ENCODE results near the gene ADGRL3. TPM values are rescaled to one million over a fixed set of nuclear protein-coding genes. Genes with fewer than 3 reads are reported as not detected.
"Not testable (repeated sequence)": the region's sequence is repeated elsewhere in the genome, so short reads cannot be mapped to it uniquely, and the experiment has no call there.

The ADGRL3 gene
- total RNA-seq, 1 experiment from 2014 or later = 1.8 TPM

DNA sequence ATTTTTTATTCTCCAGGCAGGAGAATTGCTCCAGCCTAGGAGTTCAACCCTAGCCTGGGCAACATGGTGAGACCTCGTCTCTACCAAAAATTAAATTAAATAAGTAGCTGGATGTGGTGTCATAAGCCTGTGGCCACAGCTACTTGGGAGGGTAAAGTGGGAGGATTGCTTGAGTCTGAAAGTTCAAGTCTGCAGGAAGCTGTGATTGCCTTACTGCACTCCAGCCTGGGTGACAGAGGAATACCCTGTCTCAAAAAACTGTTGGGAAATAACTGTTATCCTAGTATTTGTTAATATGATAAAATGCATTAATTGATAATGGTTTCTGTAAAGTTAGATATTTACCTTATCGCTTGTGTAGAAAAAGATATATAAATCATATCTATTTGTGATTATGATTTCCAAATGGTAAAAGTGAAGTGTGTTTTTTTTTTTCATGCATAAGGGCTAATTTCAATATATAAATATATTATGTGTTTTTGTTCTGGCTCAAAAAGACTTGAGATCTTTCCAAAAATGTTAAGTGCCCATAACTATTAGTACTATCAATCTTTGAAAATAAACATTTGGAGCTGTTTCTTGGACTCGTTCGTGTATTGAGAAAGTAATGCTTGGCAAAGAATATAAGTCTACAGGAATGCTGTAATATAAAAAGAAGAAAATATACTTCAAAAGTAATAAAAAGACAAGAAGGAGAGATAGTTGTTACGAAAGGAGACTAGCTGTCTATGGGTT lies 396.6 kb downstream of the ADGRL3 start:
- DNase-seq (ENCODE audit: extremely low read depth, low read depth) = no peak

DNA sequence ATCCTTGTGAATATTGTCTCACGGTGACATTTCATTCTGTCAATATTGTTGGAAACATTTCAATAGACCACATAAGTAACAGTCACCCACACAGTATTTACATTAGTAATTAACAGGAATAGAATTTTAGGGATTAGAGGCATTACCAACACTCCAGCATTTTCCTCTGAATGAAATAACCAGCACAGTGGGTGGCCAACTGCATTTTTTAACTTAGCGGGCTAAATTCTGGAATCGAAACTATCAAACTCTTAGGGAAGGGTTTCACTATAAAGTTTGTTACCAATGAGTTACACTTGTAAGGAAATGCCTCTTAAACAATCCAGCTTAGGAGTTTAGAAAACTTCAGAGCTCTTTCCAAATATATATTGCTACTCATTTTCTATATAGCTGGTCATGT lies 403.0 kb downstream of the ADGRL3 start:
- DNase-seq (ENCODE audit: extremely low read depth, low read depth) = no peak

DNA sequence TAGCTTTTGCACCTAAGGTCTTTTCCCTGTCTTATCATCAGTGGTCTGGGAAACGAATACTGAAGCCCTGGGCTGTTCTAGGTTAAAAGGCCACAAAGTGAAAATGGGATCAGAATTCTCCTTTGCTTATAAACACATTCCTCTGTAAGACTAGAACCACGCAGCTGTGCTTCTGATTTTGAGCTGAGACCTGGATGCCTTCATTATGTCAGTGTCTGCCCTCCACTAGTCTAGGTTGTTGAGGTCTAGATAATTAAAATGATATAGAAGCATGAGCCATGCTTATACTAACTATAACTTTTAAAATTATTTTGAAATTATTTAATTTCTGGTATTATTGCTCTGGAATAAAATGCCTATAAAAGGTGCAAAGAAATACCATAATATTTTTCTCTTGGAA lies 403.9 kb downstream of the ADGRL3 start:
- DNase-seq (ENCODE audit: extremely low read depth, low read depth) = no peak

DNA sequence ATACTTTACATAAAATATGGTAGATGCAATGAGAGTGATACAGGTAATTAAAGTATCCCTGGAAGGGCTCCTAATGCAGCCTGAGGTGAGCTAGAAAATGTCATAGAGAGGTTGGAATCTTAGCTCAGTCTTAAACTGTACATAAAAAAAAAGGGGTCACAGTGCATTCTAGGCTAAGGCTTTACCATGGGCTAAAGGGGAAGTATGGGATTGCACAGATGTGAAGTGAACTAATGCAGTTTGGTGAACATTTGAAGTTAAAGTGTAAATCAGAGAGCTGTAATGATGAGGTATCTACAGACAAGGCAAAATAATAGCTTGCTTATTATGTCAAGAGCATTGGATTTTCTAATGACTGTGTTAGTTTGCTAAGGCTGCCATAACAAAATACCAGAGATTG lies 405.9 kb downstream of the ADGRL3 start:
- DNase-seq (ENCODE audit: extremely low read depth, low read depth) = no peak

DNA sequence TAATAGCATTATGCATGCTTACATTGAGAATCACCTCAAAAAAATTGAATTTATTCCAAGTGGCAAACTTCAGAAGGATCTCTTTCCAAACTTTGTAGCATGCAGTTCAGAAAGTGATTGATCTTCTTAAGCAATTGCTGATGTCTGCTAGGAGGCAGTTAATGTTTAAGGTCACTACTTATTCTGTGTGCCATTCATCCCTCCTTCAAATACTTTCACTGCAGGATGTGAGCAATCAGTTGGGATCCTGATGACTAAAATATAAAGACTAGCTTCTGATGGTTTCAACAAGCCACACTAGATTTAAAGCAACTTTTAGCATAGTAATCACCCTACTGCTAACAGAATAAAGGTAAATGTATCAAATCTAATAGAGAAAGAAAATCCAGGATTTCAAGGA lies 414.1 kb downstream of the ADGRL3 start:
- DNase-seq (ENCODE audit: extremely low read depth, low read depth) = no peak

DNA sequence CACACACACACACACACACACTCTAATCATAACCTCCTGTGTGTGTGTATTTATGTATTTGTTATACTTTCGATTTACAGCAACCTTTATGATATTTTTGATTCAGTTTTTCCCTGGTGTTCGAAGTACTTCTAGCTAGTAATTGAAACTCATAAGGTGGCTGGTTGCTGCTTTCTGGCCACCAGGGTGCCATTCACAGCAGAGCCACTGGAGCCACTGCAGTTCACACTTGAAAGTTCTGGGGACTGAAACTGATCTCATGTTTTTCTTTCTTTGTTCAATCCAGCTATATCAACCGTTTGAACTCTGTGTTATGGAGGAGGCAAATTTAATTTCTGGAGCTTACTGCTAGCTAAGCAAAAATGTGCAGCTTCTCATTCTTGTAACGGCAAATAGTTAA lies 419.4 kb downstream of the ADGRL3 start:
- no peak for DNase-seq (ENCODE audit: extremely low read depth, low read depth)

DNA sequence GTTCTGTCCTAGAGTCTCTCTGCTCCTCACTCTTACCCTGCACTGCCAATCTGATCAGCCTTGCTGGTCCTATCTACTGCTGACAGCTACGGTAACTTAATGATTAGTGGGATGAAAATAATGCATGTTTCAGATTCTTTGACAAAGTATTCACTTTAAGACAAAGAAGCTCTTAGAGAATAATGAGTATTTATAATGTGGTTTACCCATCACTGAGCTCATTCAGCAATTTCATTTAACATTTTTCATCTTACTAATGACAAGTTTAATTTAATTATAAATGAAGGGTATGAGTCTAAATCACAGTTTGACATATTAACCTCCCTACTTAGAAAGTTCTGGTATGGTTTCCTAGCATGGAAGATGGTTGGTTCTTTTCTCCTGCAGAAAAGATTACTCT lies 428.2 kb downstream of the ADGRL3 start:
- no peak for DNase-seq (ENCODE audit: extremely low read depth, low read depth)

DNA sequence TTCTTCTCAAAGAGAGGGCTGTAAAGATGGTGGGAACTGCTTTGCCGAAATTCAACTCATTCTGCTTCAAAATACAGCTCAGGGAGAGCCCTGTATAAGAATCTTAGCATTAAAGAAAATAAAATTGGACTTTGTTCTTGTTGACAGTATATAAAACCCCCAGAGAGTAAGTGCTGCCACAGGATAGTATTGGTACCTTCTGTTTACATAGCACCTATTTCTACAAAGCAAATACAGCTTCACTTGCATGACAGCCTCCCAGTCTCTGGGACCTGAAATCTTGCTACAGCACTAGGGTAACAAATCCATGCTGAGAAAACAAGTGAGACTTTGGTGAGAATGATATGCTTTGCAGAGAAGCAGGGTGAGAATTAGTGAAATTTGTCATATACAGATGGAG lies 428.6 kb downstream of the ADGRL3 start:
- DNase-seq (ENCODE audit: extremely low read depth, low read depth) = no peak

DNA sequence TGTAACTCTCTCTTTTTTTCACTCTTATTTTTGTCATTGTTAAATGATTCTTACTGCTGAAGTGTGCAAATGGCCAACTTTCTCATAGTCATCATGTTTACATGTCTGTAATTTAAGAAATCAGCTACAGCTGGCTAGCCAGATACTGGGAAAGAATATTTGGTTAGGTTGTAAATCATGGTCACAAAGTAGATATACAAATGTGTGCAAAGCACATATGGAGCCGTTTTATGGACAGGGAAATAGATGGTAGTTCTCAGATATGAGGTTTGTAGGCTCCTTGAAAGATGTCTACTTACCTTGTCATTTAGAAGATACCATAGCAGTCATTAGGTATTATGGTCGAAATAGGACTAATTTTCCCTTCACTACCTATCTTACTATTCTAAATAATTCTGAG lies 430.4 kb downstream of the ADGRL3 start:
- no peak for DNase-seq (ENCODE audit: extremely low read depth, low read depth)

DNA sequence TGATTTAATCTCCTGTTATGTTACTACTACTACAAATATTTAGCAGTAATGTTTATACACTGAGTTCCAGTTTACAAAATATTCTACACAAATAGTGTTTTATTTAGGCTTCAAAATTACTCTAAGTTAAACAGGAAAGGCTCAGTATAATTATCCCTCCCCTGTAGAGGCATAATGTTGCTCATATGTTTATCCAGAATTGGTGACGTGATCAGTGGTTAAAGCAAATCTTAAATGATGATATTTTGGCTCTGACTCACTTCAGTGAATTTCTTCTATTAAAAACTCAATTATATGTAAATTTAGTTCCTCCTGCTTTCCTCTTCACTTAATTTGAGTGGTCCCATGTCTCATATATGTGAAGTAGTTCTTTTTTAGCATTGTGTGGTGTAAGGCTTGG lies 438.5 kb downstream of the ADGRL3 start:
- no peak for DNase-seq (ENCODE audit: extremely low read depth, low read depth)

DNA sequence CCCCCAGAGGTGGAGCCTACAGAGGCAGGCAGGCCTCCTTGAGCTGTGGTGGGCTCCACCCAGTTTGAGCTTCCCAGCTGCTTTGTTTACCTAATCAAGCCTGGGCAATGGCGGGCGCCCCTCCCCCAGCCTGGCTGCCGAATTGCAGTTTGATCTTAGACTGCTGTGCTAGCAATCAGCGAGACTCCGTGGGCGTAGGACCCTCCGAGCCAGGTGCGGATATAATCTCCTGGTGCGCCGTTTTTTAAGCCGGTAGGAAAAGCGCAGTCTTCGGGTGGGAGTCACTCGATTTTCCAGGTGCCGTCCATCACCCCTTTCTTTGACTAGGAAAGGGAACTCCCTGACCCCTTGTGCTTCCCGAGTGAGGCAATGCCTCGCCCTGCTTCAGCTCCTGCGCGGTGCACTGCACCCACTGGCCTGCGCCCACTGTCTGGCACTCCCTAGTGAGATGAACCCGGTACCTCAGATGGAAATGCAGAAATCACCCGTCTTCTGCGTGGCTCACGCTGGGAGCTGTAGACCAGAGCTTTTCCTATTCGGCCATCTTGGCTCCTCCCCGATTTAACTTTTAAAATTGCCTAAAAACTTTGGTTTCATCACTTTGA lies 446.7 kb downstream of the ADGRL3 start:
- DNase-seq (ENCODE audit: extremely low read depth, low read depth) = not testable (repeated sequence)

DNA sequence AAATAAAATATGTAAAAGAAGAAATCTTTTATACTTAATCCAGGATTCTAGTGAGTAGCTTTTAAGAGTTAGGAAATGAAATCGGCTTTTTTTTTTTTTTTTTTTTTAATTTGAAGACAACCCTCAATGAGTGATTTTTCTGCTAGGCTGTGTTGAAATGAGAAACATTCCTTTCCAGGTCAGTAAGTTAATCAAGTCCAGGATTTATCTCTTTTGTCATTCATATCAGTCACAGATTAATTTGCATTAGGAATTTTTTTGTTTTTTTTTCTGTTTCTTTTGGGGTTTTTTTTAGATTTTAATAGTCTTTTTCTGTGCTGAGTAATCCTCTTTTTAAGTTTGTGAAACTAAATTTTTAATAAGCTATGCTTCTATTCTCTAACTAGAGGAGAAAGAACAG lies 448.1 kb downstream of the ADGRL3 start:
- no peak for DNase-seq (ENCODE audit: extremely low read depth, low read depth)

DNA sequence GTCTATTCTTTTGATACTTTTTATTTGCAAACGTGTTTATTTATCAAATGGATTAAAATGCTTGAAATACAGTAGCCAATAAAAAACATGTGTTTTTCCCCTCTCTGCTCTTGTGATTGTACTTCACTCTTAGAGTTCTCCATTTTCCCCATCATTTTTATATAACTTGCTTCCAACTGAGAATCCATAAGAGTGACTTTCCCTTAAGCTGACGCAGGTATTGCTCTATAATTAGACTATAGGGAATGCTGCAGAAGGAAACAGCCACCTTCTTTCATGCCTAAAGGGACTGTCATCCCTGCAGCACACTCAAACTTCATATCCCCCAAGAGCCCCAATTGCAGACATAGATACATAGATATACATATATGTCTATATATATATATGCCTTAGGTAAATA lies 456.9 kb downstream of the ADGRL3 start:
- no peak for DNase-seq (ENCODE audit: extremely low read depth, low read depth)

DNA sequence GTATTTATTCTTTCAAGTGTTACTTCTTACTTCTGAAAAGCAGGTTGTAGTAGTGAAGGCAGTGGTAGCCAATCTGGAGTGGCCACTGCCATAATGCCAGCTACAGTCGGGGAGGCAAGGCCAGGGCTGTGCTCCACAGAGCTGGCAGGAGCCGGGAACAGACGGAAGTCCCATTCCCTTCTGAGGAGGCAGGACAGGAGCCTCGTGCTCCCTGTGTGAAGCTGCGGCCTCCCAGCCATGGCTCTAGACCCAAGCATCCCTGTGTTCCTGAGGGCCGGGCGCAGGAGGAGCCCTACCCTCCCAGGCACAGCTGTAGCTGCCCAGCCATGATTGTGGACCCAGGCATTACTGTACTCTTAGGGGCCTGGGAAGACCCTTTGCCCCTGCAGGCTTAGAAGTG lies 461.8 kb downstream of the ADGRL3 start:
- DNase-seq (ENCODE audit: extremely low read depth, low read depth) = no peak

DNA sequence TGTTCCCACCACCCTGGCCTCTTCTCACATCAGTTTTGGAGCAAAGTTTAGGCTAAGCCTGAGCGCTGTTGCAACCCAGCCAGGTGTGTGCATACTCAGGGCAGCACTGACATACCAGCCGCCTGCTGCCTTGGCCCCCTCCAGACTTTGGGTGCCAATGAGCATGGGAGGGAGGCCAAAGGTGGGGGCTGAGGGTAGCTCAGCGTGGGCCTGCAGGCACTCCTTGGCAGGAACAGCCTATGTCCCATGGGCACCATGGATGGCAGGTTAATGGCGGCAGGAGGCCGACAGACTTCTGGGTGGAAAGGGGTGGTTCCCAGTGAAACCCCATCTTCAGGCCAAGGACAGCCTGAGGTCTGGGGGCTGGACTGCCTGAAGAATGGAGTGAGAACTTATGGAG lies 462.2 kb downstream of the ADGRL3 start:
- no peak for DNase-seq (ENCODE audit: extremely low read depth, low read depth)

DNA sequence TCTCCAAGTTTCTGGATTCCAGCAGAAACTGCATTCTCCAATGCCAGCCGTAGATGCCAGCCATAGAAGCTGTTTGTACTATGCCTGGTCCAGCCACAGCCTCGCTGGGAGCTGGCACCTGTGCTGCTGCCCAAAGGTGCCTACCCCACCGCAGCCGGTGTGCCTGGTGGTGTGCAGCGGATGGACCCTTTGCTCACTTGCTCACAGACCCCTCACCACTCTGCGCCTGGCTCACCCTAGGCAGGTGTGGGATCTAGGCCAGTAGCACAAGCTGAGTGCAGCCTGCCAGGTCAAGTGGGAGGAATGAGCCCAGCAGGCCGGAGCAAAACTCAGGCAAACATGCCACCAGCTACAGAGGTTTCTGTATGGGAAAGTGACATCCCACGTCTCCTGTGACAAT lies 463.2 kb downstream of the ADGRL3 start:
- DNase-seq (ENCODE audit: extremely low read depth, low read depth) = no peak

DNA sequence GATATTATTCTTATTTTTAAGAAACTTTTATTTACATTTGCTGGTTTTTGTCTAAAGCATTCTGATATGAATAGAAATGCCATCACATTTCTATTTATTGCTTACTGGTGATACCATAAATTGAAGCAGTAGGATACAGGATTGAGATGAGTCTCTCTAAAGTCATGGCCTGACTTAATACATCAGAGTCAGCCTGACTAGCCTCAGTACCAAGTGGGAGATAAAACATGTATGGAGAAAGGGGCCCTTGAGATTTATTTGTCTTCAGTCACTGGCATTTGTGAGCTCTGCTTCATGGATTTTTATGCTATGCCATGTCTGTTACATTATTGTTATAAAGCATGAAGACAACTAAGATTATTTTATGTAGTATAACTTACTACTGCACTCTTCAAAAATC lies 465.5 kb downstream of the ADGRL3 start:
- no peak for DNase-seq (ENCODE audit: extremely low read depth, low read depth)

DNA sequence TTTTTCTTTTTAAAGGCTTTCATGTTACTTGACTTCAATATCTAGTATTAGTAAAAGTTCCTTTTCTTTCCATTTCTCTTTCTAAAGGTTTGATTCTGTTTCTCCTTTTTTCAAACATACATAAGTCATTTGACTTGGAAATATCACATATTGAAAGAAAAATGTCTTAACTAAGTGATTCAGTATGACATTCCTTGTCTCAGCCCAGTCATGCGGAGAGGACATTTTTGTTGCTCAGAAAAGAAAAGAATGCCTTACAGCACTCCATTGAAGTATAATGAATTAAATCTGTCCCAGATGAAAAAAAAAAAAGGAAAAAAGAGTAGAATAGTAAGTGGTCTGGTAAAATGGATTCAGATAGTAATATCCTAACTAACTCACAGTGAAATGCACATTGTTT lies 466.1 kb downstream of the ADGRL3 start:
- DNase-seq (ENCODE audit: extremely low read depth, low read depth) = no peak

DNA sequence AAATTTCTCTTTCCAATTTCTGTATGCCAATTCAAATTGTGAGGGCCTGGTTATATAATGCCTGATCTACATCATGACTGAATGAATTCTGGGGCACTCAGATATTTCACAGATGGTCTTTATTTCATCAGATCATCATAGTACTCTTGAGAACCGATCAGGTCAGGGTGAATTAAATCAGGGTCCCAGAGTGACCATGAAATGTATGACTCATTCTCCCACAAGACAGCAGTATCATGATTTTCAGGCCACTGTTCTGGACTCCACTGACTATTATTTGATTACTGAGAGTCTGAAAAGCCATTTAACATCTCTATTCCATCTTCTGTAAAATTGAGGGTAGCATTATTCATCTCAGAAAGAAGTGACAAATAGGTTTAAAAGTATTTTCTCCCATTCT lies 471.5 kb downstream of the ADGRL3 start:
- no peak for DNase-seq (ENCODE audit: extremely low read depth, low read depth)

DNA sequence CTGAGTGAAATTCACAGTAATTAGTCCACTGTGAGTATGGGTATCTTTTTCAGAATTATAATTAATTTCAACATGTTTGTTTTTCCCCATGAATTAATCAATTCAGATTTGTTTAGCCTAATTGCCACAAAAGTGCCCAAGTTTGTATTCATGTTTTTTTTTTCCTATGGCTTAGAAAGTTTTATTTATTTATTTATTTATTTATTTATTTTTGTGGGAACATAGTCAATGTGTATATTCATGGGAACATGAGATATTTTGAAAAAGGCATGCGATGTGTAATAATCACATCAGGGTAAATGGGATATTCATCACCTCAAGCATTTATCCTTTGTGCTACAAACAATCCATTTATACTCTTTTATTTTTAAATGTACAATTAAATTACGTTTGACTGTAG lies 475.3 kb downstream of the ADGRL3 start:
- no peak for DNase-seq (ENCODE audit: extremely low read depth, low read depth)

DNA sequence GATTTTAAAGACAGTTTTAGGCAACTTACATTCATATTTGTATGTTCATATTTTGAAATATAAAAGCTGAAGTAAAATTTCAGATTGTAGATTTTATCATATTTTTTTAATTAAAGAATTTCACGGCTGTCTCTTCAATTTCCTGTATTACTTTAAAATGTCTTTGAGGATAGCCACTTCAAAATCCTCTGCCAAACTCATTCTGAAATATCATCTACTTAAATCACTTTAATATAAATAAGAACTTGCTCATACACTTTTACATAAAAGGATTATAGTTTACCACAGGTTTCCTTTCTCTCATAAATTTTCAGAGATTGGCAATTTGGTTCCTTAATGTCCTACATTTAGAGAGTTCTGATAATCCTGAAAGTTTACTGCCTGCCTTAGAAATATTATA lies 478.2 kb downstream of the ADGRL3 start:
- no peak for DNase-seq (ENCODE audit: extremely low read depth, low read depth)

DNA sequence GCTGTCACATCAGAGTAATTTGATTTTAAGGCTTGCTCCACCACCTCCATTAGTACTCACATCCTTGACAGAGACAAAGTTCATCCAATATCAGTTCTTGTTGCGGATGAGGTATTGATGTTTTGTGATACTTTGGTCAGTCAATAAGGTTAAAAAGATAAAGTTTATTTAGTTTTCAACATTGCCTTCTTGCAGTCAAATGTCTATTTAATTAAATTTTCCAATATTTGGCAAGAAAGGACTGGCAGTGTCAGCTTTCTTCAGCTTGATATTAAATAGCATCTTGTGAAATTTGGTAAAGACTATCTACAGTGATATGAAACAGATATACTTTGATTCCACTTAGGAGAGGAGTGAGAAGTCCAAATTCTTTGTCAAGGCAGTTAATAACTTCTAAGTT lies 493.4 kb downstream of the ADGRL3 start:
- no peak for DNase-seq (ENCODE audit: extremely low read depth, low read depth)

DNA sequence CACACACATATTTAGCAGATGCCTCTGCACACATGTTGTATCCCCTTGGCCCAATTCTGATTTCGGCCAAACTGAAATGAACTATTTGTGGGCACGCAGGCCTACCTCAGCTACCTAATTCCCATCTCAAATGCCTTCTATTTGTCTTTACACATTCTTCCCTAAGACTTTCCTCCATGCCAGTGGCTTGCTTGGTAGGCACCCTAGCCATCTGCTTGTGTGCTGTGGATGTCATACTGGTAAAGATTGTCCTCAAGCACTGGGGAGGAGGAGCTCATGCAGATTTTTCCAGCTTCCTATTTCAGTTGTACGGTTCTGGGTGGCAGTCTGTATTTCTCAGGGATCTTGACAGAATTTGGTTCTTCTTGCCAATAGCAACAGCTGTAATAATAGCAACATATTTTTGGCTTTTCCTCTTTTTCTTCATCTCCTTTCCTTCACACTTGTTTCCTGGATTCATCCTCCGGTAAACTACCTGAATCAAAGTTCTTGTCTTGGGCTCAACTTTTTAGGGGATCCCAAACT lies 514.3 kb downstream of the ADGRL3 start:
- DNase-seq (ENCODE audit: extremely low read depth, low read depth) = no peak
